Right forelimb (tissue), 1 donor: ENCODE measurements around the gene DHRS2.
"Not testable (repeated sequence)": the region's sequence is repeated elsewhere in the genome, so short reads cannot be mapped to it uniquely, and the experiment has no call there.

Experiments
- DNase-seq: peaks from one replicate; pipeline ENCODE4 v3.0.0-alpha.2; 2018

DHRS2 gene

DNA sequence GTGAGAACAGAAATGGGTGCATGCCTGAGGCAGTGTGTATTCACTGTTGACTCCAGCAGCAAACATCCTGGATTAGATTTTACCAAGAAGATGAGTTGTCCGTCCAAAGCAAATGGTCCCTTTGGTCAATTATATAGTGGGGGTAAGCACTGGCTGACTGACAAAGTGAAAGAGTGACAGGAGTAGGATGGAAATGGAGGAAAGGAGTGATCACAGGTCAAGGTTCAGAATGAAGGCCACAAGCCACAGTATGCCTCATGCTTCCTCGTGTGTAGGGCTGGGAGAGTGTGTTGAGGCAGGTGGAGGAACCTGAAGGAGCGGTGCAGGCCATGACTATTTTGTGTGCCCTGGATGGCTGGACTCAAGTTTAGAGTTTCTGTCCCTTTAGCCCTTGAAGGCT, 14.3 kb downstream of the DHRS2 start:
- no peak for DNase-seq

DNA sequence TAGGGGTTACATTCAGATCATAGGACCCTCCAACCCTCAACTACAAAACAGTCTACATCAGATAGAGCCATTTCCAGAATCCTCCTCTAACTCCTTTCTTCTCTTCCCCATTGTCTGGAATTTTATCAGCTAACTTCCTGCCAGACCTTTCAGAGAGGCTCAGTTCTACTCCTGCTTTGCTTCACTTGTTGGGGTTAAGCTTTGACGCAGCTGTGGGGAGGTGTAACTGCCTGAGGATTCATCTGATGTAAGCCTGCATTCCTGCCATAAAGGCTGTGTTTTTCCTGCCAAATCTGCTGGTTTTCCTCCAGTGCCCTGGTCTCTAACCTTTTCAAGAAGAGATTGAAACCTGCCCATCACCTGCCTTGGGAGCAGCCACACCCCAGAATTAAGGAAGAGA, 16.9 kb downstream of the DHRS2 start:
- no peak for DNase-seq

DNA sequence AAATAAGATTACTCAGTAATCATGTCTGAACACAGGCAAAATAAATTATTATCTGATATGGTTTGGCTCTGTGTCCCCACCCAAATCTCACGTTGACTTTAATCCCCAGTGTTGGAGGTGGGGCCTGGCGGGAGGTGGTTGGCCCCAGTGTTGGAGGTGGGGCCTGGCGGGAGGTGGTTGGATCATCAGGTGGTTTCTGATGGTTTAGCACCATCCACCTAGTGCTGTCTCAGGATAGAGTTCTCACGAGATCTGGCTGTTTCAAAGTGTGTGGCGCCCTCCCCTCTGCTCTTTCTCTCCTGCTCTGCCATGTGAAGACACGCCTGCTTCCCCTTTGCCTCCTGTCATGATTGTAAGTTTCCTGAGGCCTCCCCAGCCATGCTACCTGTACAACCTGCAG, 18.1 kb downstream of the DHRS2 start:
- DNase-seq, result no peak

DNA sequence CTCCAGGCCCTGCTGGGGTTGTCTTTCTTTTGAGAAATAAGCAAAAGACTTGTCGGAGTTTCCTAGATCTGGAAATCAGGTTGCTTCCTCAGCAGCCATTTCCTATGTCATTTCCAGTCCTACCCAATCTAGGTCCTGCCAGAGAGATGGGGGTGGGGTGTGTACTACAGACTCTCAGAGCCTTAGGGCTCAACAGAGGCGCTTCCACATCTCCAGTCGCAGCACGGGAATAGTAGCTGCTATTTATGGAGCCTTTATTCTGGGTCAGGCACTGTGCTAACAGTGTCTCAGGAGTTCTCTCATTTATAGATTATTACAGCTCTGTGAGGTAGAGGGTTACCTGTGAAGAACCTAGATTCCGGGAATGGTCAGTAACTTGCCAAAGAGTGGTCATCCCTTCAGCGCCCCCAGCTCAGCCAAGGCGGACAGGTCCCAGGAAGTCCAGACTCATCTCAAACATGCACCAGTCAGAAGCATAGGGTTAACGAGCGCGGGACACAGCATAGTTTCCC, 21.9 kb downstream of the DHRS2 start:
- DNase-seq, result no peak

DNA sequence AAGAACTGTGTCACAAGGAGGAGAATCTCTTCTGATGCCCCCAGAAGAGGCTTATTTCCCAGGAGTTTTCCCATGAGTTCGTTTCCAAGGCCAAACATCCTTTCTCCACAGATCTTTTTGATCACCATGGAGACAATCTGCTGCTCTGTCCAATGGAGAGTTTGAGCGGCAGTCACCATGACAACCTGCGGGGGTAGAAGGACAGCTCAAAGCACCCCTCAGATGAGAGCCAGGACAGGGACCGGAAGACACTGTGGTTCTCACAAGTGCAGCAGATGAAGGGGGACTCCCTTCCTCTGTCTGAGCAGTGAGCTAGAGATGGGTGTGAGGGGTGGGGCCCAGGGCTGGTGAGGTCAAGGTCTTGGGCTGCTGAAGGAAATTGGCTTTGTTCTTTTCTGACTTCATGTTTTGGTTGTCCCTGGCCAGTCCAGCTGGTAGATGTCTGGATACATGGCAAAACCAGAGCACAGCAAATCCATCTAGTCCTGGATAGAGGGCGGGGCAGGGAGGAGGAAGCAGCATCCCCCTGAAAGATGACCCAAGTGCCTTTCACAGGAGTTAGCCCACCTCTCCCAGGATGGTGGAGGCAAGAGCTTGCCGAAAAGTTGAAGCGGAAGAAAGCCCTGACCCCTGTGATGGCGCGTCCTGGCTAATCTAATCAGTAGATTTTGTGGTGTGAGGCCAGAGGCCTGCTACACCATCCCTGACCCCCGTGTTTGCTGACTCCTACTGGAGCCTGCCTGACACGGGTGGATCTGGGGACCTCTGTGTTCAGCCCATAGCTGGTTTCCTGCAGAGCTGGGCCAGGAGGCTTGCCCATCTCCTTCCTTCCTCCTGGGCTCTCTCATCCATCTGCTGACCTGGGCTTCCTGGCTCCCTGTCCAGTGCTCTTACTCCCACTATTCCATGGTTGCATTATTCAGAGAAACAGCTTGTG, 24.4 kb downstream of the DHRS2 start:
- DNase-seq, result no peak

DNA sequence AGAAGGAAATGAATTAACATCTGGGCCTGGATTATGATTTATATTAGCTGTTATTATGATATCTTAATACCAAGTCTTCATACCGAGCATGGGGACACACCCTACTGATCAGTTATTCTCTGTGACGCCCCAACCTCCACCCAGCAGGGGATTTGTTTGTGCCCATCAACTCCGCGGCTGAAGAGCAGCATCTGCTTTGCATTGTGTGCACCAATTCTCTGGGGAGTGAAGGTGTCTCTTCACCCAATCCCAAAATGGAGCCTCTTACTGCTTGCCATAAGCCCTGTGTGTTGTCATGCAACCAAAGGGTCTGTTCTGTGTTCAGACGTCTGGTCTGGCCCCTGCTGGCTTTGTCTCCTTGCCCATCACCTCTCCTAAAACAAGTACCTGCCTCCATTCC, 25.4 kb downstream of the DHRS2 start:
- DNase-seq, result no peak

DNA sequence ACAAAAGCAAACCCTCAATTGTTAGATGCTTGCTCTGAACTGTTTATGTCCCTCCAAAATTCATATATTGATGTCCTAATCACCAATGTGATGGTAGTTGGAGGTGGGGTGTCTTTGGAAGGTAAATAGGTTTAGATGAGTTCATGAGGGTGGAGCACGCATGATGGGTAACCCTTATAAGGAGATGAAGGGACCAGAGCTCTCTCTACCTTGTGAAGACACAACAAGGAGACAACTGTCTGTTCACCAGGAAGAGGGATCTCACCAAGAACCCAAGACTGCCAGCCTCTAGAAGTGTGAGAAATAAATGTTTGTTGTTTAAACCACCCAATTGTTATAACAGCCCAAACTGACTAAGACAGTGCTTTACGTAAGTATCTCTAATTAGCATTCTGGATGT, 27.0 kb downstream of the DHRS2 start:
- DNase-seq, result no peak

DNA sequence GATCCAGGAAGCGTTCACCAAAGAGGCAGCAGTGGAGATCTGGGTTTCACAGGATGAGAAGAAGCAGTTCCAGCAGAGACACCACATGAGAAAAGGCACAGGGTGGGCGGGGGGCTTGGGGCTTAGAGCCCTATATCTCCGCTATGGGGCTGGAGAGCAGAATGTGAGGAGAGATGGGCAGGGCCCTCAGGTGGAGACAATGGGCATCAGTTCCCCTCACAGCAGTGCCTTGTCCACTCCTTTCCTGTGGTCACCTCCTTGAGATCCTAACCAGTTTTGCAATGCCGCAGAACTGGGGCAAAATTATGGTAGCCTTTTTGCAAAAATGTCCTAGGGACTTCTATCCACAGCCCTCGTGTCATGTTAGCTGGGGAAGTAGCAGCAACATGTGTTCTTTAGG, 27.5 kb downstream of the DHRS2 start:
- no peak for DNase-seq

DNA sequence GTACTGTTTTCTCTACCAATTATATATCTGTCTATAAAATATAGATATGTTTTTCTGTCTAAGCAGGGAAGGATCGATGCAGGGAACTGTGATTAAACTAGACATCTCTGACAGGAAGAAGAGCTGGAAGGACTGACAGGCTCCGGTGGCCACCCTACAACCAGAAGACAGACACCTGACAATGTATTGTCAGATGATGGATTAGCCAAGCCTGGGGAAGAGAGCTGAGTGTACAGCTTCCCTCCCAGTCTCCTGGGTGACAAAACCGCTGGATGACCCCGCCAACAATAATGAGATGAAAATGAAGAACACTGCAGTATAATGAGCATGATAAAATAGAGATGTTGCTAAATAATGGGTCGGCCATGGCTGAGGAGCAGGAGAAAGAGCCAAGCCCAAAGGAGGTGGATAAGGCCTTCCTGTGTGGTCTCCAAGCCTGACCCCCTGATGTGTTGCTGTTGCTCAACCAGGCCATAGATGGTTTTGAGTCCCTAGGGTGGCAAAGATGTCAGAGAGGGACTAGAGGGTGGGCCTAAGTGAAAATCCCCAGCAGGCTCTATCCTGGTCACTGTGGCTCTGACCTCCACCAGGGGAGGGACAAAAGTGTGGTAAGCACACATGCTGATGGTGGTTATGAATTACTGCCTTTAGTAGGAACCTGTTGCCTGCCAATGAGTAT, 28.2 kb downstream of the DHRS2 start:
- DNase-seq, result no peak

DNA sequence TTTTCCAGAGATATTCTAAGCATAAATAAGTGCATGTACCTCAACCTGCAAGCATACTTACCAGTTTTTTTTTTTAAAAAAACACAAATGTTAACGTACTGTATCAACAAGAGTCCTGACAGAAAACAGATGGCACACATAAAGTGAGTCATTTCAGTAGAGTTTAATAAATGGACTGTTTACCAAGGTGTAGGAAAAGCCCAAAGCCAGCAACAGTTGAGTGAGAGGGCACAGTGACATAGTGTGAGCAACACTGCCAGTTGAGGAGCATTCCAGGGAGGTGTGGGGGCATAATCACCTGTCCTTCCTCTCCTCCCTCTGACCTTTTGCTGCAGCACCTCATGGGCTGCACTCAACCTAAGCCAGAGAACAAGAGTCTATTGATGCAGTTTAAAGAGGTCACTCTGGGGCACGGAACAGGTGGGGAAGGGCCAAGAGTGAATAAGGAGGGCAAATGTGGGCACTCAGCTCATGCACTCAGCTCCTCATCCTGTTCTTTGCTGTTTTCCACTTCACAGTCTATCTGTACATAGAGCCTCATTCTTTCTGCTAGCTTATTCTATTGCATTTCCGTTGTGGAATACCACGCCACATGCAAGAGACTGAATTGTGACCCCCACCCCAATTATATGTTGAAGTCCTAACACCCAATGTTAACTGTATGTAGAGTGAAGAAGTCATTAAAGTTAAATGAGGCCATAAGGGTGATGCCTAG, 29.3 kb downstream of the DHRS2 start:
- no peak for DNase-seq

DNA sequence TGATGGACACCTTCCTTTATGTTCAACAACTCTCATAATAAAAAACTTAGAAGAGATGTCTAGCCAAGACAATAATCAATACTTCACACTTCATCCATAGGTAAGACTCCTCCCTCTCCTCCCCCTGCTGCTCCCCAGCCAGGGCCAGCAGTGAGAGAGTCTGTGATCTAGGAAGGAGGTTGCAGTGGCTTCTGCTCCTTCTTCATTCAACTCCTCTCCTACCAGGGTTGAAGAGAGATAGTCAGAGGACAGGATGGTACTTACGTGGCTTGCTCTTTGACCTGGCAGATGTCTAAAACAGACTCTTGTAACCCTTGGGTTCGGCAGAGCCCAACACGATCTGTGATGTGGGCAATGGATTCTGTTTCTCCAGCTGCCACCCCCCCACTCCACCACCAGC, 31.0 kb downstream of the DHRS2 start:
- no peak for DNase-seq

DNA sequence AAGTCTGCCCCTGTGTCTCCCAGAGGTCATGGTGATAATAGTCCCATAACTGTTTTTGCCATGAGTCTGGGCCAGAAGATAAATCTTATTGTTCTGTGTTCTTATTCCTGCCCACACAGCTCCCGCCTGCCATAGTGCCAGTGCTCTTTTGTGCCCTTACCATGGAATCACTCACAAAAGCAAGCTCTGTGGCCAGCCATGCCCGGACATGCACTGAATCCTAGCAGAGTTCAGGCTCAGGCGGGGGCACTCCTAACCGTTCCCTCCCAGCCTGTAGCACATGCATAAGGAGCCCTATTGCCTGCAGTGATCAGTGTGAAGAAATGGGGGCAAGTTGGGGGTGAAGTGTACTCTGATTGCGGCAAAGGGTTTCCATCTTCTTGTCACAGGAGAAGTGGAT, 33.3 kb downstream of the DHRS2 start:
- no peak for DNase-seq

DNA sequence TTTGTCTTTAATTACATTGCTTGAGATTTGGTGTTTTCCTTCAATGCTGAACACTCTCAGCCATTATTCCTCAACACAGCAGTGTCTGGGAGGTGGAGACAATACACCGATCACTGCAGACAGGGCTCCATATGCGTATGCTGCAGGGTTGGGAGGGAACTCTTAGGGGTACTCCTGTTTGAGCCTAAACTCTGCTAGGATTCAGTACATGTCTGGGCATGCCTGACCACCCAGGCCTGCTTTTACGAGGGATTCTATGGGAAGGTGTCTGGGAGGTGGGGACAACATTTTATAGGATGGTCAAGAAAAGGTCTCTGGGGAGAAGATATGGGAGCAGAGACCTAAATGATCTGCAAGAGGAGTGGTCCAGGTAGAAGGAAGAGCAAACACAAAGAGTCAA, 34.3 kb downstream of the DHRS2 start:
- no peak for DNase-seq

DNA sequence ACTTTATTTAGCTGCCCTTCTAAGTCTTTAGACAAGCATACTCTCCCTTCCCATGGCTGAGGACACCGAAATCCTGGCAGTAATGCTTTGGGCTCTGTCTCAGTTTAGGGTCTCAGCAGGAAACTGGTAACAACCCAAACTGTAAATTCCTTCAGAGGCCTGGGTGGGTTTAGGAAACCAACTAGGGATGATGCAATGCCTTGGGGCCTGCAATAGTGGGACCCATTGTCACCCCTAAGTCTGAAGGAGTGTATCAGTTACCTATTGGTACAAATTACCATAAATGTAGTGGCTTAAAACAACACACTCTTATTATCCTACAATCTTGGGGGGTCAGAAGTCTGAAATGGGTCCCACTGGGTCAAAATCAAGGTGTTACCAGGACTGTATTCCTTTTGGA, 36.0 kb downstream of the DHRS2 start:
- no peak for DNase-seq

DNA sequence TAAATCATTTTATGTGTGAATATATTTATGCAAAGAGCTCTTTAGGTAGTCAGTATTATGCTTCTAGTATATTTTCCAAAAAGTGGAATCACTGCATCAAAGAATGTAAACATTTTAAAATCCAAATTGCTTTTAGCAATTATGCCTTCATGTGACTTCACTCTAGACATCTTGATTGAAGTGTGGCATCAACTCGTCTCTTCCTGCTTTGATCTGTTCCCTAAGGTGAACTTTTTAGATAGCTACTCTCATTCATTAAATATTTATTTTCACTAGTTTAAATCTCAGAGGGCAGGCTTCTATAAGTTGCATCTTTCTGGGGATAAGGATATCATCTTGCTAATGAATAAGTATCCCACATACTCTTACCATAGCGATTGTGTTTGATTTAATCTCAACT, 39.2 kb downstream of the DHRS2 start:
- DNase-seq, result no peak

DNA sequence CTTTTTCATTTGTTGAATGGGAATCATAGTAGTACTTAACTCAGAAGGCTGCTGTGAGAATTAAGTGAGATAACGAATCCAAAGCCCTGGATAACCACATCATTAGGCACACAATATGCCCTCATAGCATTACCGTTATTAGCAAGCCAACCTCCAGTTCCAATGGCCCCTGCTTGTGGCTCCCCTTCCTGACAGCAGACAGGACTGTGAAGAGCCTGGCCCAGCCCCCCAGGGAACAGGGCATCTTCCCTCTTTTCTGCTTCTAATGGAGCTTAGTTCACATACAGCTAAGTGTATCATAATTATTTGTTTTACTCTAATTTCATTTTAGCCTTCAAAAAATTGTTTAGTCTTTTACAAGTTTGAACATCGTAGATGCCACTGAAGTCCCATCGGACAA, 39.7 kb downstream of the DHRS2 start:
- no peak for DNase-seq

DNA sequence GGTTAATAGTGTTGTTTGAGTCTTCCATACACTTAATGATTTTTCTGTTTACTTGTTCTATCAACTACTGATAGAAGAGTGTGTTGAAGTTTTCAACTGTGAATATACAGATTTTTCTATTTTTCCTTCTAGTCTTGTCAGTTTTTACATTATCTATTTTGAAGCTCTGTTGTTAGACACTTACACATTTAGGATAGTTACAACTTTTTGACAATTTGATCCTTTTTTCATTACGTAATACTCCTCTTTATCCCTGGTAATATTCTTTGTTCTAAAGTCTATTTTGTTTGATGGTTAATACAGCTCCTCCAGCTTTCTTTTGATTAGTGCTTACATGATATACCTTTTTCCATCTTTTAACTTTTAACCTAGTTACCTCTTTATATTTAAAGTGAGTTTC, 45.2 kb downstream of the DHRS2 start:
- DNase-seq, result no peak

DNA sequence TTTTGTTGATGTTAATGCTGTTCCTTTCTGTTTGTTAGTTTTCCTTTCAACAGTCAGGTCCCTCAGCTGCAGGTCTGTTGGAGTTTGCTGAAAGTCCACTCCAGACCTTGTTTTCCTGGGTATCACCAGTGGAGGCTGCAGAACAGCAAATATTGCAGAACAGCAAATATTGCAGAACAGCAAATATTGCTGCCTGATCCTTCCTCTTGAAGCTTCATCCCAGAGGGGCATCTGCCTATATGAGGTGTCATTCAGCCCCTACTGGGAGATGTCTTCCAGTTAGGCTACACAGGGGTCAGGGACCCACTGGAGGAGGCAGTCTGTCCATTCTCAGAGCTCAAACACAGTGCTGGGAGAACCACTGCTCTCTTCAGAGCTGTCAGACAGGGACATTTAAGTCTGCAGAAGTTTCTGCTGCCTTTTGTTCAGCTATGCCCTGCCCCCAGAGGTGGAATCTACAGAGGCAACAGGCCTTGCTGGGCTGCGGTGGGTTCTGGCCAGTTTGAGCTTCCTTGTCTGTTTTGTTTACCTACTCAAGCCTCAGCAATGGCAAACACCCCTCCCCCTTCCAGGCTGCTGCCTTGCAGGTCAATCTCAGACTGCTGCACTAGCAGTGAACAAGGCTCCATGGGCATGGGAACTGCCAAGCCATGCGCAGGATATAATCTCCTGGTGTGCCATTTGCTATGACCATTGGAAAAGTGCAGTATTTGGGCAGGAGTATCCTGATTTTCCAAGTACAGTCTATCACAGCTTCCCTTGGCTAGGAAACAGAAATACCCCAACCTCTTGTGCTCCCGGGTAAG, 53.7 kb downstream of the DHRS2 start:
- not testable (repeated sequence) for DNase-seq

DNA sequence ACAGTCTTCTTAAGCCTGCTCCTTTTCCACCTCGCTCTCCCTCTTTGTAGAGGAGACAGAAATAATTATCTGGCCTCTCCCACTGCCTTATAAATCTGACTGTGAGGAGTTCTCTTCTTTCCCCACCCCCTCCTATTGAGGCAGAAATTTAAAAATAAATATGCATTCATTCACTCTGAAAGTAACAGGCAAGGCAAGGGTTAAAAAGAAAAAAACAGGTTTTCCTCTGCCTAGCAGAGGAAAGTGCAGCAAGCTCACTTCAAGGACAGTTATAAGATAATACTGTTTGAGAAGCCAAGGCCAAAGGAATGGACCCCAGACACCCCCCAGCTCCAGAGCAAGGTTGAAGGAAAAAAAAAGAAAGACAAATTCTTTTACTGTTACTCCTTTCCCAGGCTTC, 56.3 kb downstream of the DHRS2 start:
- no peak for DNase-seq

DNA sequence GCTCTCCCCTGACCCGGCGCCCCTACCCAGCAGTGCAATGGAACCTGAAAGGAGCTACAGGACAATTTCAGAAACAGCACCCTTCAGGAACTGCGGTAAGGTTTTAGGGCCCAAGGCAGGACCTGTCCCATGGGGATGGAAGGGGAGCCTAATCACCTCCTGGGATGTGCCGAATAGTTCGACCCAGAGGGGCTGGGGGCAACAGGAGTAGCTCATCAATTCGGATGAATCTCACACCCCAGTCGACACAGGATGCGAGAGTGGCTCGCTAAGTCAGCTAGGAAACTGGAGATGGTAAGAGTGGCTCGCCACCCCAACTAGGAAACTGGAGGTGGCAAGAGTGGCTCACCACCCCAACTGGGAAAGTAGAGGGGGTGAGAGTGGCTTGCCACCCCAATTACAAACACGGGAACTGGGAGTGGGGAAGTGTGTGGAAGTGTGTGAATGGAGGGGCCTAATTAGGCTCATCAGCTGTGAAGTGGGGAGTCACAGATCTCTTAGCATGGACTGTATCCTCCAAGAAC, 57.1 kb downstream of the DHRS2 start:
- DNase-seq, result no peak

DNA sequence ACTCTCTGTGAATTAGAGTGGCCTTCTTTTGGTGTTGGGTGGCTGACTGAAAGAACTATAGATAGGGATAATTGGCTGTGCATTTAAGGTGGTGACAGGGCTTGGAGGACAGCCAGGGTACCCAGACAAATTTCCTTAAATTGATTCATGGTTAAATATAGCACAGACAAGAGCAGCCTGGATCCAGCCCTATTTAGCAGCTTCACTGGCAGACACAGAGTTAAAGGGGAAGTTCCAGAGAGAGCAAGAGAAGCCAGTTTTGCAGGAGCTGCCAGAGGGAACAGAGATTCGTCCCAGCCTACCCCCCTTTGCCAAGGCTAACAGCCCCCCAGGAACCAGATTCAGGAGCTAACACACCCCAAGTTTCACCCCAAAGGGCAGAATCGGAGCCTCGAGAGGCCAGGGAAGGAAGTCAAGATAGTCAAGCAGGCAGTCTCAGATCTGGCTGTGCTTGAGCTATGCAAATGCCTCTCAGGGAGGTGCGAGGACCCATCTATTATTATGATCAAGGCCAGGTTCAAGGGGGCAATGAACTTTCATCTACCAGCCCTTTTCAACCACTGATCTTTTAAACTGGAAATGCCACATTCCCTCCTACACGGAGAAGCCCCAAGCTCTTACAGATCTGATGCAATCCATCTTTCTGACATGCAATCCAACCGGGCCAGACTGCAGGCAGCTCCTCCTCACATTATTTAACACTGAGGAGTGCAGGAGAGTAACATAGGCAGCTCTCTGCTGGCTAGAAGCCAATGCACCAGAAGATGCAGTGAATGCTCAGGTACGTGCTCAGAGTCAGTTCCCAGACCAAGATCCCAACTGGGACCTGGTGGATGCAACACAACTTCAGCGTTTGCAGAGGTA, 58.2 kb downstream of the DHRS2 start:
- no peak for DNase-seq
